ENCODE results near the gene SEC14L6. TPM values are rescaled to one million over a fixed set of nuclear protein-coding genes. Genes with fewer than 3 reads are reported as not detected.
"Not testable (repeated sequence)": the region's sequence is repeated elsewhere in the genome, so short reads cannot be mapped to it uniquely, and the experiment has no call there.

Gene SEC14L6
- total and polyA plus RNA-seq, 3 experiments from 2014 or later, result 0.18 TPM; not detected in 2

GRCh38 chr22:30564761-30565119, 18.2 kb upstream of the SEC14L6 start:
- Mint-ChIP-seq H3K9me3 (no peaks in the 10 kb centered on the region), H3K4me1 (no peaks in the 10 kb centered on the region), H3K27me3 (peaks cover 6 to 17% of the 10 kb centered on the region in 2 donors), H3K36me3 (no peaks in the 10 kb centered on the region), H3K4me3 (no peak overlapping the region), H3K27ac (no peak overlapping the region)
- POLR2A ChIA-PET, result no interaction called here
- CTCF ChIA-PET, result no interaction called here
- Histone ChIP-seq H3K27ac (ENCODE audit: low read depth, low read length) (no peak overlapping the region), H3K27me3 (ENCODE audit: insufficient read depth, low read length, poor library complexity, severe bottlenecking) (no peaks in the 10 kb centered on the region), H3K4me3 (ENCODE audit: low read length) (no peak overlapping the region), H3K36me3 (ENCODE audit: insufficient read depth, low read length) (no peaks in the 10 kb centered on the region), H3K4me1 (ENCODE audit: insufficient read depth, low read length) (no peaks in the 10 kb centered on the region), H3K9me3 (ENCODE audit: low read length) (no peaks in the 10 kb centered on the region)
- no peak for DNase-seq

GRCh38 chr22:30564045-30564760, 17.7 kb upstream of the SEC14L6 start:
- H3K9me3 Mint-ChIP-seq, result no peaks in the 10 kb centered on the region
- Histone ChIP-seq H3K27ac (ENCODE audit: low read depth, low read length) (no peak overlapping the region), H3K9me3 (ENCODE audit: low read length) (no peaks in the 10 kb centered on the region), H3K36me3 (ENCODE audit: insufficient read depth, low read length) (no peaks in the 10 kb centered on the region), H3K4me1 (ENCODE audit: insufficient read depth, low read length) (no peaks in the 10 kb centered on the region), H3K4me3 (ENCODE audit: low read length) (no peak overlapping the region), H3K27me3 (ENCODE audit: insufficient read depth, low read length, poor library complexity, severe bottlenecking) (no peaks in the 10 kb centered on the region)
- peak overlapping the region in 1 of 8 donors; percentile 91 for H3K27ac Mint-ChIP-seq
- CTCF ChIA-PET, result no interaction called here
- no peak for DNase-seq
- H3K27me3 Mint-ChIP-seq, result peaks cover 7 to 14% of the 10 kb centered on the region in 2 donors
- POLR2A ChIA-PET, result no interaction called here
- H3K36me3 Mint-ChIP-seq, result no peaks in the 10 kb centered on the region
- no peaks in the 10 kb centered on the region for H3K4me1 Mint-ChIP-seq
- no peak overlapping the region for H3K4me3 Mint-ChIP-seq

DNA sequence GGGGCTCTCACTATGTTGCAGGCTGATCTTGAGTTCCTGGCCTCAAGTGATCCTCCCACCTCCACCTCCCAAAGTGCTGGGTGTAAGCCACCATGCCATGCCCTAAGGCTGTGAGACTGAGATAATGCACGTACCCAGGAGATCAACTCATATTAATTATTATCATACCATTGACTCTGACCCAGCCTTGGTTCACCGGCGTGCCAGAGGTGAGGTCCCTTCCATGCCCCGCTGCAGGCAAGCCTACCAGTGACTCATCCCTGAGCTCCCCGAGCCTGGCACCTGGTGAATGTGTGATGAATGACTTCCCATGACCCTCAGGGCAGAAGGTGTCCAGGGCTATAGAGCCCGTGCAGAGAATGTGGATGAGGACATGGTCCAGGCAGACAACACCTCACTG, 15.8 kb upstream of the SEC14L6 start:
- POLR2A ChIA-PET, result no interaction called here
- H3K36me3 Mint-ChIP-seq, result no peaks in the 10 kb centered on the region
- DNase-seq, result no peak

GRCh38 chr22:30561402-30562189, 15.1 kb upstream of the SEC14L6 start:
- H3K4me3 ChIP-seq (ENCODE audit: low read length), result no peak overlapping the region
- POLR2A ChIA-PET, result no interaction called here
- no peaks in the 10 kb centered on the region for H3K4me1 ChIP-seq (ENCODE audit: insufficient read depth, low read length)
- H3K27me3 ChIP-seq (ENCODE audit: insufficient read depth, low read length, poor library complexity, severe bottlenecking), result no peaks in the 10 kb centered on the region
- CTCF ChIA-PET, result no interaction called here
- no peaks in the 10 kb centered on the region for H3K9me3 ChIP-seq (ENCODE audit: low read length)
- DNase-seq, result no peak
- H3K36me3 ChIP-seq (ENCODE audit: insufficient read depth, low read length), result no peaks in the 10 kb centered on the region
- Mint-ChIP-seq H3K36me3 (no peaks in the 10 kb centered on the region), H3K27me3 (peaks cover 2 to 6% of the 10 kb centered on the region in 2 donors), H3K4me1 (no peaks in the 10 kb centered on the region), H3K9me3 (no peaks in the 10 kb centered on the region), H3K4me3 (no peak overlapping the region), H3K27ac (peak overlapping the region in 1 of 8 donors; percentile 63)
- H3K27ac ChIP-seq (ENCODE audit: low read depth, low read length), result no peak overlapping the region

More for the DNA sequence above, 15.8 kb upstream of the SEC14L6 start:
- Histone ChIP-seq H3K36me3 (ENCODE audit: insufficient read depth, low read length) (no peaks in the 10 kb centered on the region), H3K27me3 (ENCODE audit: insufficient read depth, low read length, poor library complexity, severe bottlenecking) (no peaks in the 10 kb centered on the region), H3K4me1 (ENCODE audit: insufficient read depth, low read length) (no peaks in the 10 kb centered on the region), H3K27ac (ENCODE audit: low read depth, low read length) (no peak overlapping the region), H3K9me3 (ENCODE audit: low read length) (no peaks in the 10 kb centered on the region), H3K4me3 (ENCODE audit: low read length) (no peak overlapping the region)
- no peak overlapping the region for H3K27ac Mint-ChIP-seq
- H3K27me3 Mint-ChIP-seq, result peaks cover 2 to 6% of the 10 kb centered on the region in 2 donors
- no peak overlapping the region for H3K4me3 Mint-ChIP-seq
- no peaks in the 10 kb centered on the region for H3K4me1 Mint-ChIP-seq
- CTCF ChIA-PET, result no interaction called here
- no peaks in the 10 kb centered on the region for H3K9me3 Mint-ChIP-seq

DNA sequence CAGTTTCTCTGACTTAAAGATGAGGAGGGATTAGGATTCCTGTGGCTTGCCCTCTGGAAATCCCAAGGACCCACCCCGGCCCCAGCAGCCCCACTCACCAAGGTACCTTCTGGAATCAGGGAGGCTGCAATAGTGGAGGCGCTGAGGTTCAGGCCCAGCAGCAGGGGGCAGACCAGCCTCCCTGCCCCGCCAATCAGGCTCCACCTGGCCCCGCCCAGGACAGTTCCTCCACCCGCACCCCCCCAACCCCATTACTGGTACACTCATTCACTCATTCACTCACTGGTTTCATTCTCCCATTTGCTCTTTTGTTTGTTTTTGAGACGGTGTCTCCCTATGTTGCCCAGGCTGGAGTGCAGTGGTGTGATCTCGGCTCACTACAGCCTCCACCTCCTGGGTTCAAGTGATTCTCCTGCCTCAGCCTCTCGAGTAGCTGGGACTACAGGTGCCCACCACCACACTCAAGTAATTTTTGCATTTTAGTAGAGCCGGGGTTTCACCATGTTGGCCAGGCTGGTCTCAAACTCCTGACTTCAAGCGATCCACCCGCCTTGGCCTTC, 14.2 kb upstream of the SEC14L6 start:
- H3K36me3 ChIP-seq (ENCODE audit: insufficient read depth, low read length); CTCF ChIA-PET; H3K9me3 Mint-ChIP-seq; H3K4me3 Mint-ChIP-seq; H3K27ac Mint-ChIP-seq; POLR2A ChIA-PET; H3K9me3 ChIP-seq (ENCODE audit: low read length); H3K27me3 ChIP-seq (ENCODE audit: insufficient read depth, low read length, poor library complexity, severe bottlenecking); H3K4me3 ChIP-seq (ENCODE audit: low read length); H3K27ac ChIP-seq (ENCODE audit: low read depth, low read length); DNase-seq; H3K27me3 Mint-ChIP-seq; H3K36me3 Mint-ChIP-seq; H3K4me1 Mint-ChIP-seq; H3K4me1 ChIP-seq (ENCODE audit: insufficient read depth, low read length): not testable (repeated sequence)

GRCh38 chr22:30559889-30560288, 13.3 kb upstream of the SEC14L6 start:
- Mint-ChIP-seq H3K4me1 (no peaks in the 10 kb centered on the region), H3K27me3 (peaks cover 2 to 6% of the 10 kb centered on the region in 2 donors), H3K4me3 (no peak overlapping the region), H3K36me3 (no peaks in the 10 kb centered on the region), H3K9me3 (no peaks in the 10 kb centered on the region), H3K27ac (no peak overlapping the region)
- Histone ChIP-seq H3K36me3 (ENCODE audit: insufficient read depth, low read length) (no peaks in the 10 kb centered on the region), H3K27me3 (ENCODE audit: insufficient read depth, low read length, poor library complexity, severe bottlenecking) (no peaks in the 10 kb centered on the region), H3K9me3 (ENCODE audit: low read length) (no peaks in the 10 kb centered on the region), H3K4me1 (ENCODE audit: insufficient read depth, low read length) (no peaks in the 10 kb centered on the region), H3K27ac (ENCODE audit: low read depth, low read length) (no peak overlapping the region), H3K4me3 (ENCODE audit: low read length) (no peak overlapping the region)
- ChIA-PET CTCF (no interaction called here), POLR2A (no interaction called here)
- no peak for DNase-seq

- ChIA-PET CTCF (no interaction called here), POLR2A (no interaction called here)
- DNase-seq, result no peak
- no peaks in the 10 kb centered on the region for H3K27me3 ChIP-seq (ENCODE audit: insufficient read depth, low read length, poor library complexity, severe bottlenecking)
- H3K9me3 Mint-ChIP-seq, result no peaks in the 10 kb centered on the region
- no peaks in the 10 kb centered on the region for H3K4me1 Mint-ChIP-seq
- H3K27ac ChIP-seq (ENCODE audit: low read depth, low read length), result no peak overlapping the region
- H3K36me3 ChIP-seq (ENCODE audit: insufficient read depth, low read length), result no peaks in the 10 kb centered on the region
- H3K27ac Mint-ChIP-seq, result no peak overlapping the region
- H3K9me3 ChIP-seq (ENCODE audit: low read length), result no peaks in the 10 kb centered on the region
- no peaks in the 10 kb centered on the region for H3K4me1 ChIP-seq (ENCODE audit: insufficient read depth, low read length)
- no peak overlapping the region for H3K4me3 ChIP-seq (ENCODE audit: low read length)
- H3K36me3 Mint-ChIP-seq, result no peaks in the 10 kb centered on the region
- no peak overlapping the region for H3K4me3 Mint-ChIP-seq
- H3K27me3 Mint-ChIP-seq, result peaks cover 2 to 6% of the 10 kb centered on the region in 2 donors
These were observed 10.7 kb upstream of the SEC14L6 start for GRCh38 chr22:30557243-30557642.

DNA sequence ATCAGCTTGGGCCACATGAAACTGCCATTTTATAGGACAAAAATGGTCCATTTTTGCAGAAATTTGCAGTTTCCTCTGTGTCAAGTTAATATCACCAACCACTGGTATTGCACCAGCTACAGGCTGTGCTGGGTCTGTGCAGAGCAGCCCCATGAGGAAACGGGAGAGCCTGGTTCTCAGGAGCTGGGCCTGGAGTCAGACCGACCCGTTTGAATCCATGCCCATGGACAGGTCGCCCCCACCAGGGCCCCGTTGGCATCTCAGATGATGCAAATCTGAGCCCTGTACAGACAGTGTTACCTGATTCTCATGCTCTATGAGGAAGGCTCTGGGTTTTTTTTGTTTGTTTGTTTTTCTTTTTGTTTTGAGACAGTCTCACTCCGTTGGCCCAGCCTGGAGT, 9.8 kb upstream of the SEC14L6 start:
- no peak for DNase-seq
- no peaks in the 10 kb centered on the region for H3K4me1 Mint-ChIP-seq
- ChIA-PET POLR2A (no interaction called here), CTCF (no interaction called here)
- Histone ChIP-seq H3K27ac (ENCODE audit: low read depth, low read length) (no peak overlapping the region), H3K36me3 (ENCODE audit: insufficient read depth, low read length) (no peaks in the 10 kb centered on the region), H3K4me1 (ENCODE audit: insufficient read depth, low read length) (no peaks in the 10 kb centered on the region), H3K27me3 (ENCODE audit: insufficient read depth, low read length, poor library complexity, severe bottlenecking) (no peaks in the 10 kb centered on the region), H3K9me3 (ENCODE audit: low read length) (no peaks in the 10 kb centered on the region), H3K4me3 (ENCODE audit: low read length) (no peak overlapping the region)
- no peaks in the 10 kb centered on the region for H3K36me3 Mint-ChIP-seq
- H3K4me3 Mint-ChIP-seq, result no peak overlapping the region
- no peaks in the 10 kb centered on the region for H3K9me3 Mint-ChIP-seq
- H3K27me3 Mint-ChIP-seq, result peaks cover 2% of the 10 kb centered on the region in 2 donors
- H3K27ac Mint-ChIP-seq, result no peak overlapping the region
